ENCODE measurements around the gene PFKFB3.
"Not testable (repeated sequence)": the region's sequence is repeated elsewhere in the genome, so short reads cannot be mapped to it uniquely, and the experiment has no call there.

Gene PFKFB3

GRCh38 chr10:6236349-6237198 lies 33.8 kb downstream of the PFKFB3 start:
- DNase-seq (ENCODE audit: low spot score) = no peak

DNA sequence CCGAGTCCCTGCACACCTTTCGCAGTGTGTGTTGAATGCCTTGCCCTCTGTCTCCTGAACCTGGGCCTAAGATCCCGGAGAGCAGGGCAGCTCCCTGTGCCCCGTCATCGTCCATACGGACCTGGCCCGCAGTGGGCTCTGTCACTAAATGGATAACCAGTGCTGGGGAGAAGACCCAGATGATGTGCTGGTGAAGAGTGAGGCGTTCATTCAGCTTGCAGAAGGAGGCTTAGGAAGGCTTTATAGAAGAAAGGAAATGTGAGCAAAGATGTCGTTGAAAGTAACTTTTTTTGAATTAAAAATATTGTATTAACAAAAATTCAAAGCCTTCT lies 34.4 kb downstream of the PFKFB3 start:
- no peak for DNase-seq (ENCODE audit: low spot score)

DNA sequence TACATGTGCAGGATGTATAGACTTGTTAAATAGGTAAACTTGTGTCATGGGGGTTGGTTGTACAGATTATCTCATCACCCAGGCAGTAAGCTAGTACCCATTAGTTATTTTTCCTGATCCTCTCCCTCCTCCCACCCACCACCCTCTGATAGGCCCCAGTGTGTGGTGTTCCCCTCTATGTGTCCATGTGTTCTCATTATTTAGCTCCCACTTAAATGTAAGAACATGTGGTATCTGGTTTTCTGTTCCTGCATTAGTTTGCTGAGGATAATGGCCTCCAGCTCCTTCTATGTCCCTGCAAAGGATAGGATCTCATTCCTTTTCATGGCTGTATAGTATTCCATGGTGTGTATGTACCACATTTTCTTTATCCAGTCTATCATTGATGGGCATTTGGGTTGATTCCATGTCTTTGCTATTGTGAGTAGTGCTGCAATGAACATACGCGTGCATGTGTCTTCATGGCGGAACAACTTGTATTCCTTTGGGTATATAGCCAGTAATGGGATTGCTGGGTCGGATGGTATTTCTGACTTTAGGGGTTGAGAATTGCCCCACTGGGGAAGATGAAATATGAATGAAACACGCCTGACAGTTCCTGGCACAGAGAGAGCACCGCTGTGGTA lies 36.0 kb downstream of the PFKFB3 start:
- DNase-seq (ENCODE audit: low spot score) = not testable (repeated sequence)

- peak; percentile 10 for DNase-seq (ENCODE audit: low spot score)
Observed at GRCh38 chr10:6239213-6239991, 36.7 kb downstream of the PFKFB3 start.

- DNase-seq (ENCODE audit: low spot score) = no peak
Observed at GRCh38 chr10:6240254-6240653, 37.5 kb downstream of the PFKFB3 start.

DNA sequence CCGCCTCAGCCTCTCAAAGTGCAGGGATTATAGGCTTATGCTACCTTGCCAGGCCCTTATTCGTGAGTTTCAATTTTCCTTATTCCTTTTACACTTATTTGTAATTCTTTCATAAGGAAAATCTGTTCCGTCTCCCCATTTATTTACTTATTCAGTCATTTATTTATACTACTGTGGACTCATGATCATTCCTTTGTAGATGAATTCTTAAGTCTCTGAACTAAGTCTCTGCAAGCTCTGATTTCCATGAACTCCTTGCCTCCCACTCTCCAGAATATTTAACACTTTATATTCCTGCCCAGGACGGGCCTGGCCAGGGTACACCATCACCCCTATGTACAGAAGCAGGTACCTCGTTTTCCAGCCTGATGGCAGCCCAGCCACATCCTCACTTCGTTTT lies 39.4 kb downstream of the PFKFB3 start:
- DNase-seq (ENCODE audit: low spot score) = no peak

GRCh38 chr10:6244510-6244909 lies 41.8 kb downstream of the PFKFB3 start:
- DNase-seq (ENCODE audit: low spot score) = no peak

- DNase-seq (ENCODE audit: low spot score) = no peak
Observed at GRCh38 chr10:6247041-6247712, 44.4 kb downstream of the PFKFB3 start.

GRCh38 chr10:6248908-6249307 lies 46.2 kb downstream of the PFKFB3 start:
- not testable (repeated sequence) for DNase-seq (ENCODE audit: low spot score)

GRCh38 chr10:6249698-6250097 lies 47.0 kb downstream of the PFKFB3 start:
- no peak for DNase-seq (ENCODE audit: low spot score)

- DNase-seq (ENCODE audit: low spot score) = no peak
Observed at GRCh38 chr10:6250745-6251144, 48.0 kb downstream of the PFKFB3 start.

GRCh38 chr10:6254201-6254600 lies 51.5 kb downstream of the PFKFB3 start:
- DNase-seq (ENCODE audit: low spot score) = no peak

DNA sequence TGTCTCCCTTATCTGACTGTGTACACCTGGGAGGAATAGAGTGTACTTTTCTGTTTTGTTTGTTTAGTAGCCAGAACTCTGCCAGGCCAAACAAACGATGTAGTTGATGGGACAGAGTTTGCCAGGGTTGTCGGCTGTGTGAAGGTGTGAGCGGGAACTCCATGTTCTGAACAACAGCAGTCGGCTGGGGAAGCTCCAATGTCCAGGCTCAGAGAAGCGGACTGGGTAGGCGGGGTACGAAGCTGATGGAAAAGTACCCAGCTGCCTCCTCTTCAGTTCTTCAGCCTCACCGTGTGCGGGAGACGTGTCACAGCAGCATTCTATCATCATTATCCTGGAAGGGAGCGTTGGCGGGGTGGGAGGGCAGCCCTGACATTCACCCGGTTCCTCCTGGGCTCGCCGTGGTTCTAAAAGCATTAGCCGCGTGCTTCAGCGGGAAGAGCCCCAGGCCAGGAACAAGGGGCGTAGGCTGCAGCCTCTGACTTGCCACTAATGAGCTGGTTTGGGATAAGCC lies 52.9 kb downstream of the PFKFB3 start:
- DNase-seq (ENCODE audit: low spot score) = no peak

DNA sequence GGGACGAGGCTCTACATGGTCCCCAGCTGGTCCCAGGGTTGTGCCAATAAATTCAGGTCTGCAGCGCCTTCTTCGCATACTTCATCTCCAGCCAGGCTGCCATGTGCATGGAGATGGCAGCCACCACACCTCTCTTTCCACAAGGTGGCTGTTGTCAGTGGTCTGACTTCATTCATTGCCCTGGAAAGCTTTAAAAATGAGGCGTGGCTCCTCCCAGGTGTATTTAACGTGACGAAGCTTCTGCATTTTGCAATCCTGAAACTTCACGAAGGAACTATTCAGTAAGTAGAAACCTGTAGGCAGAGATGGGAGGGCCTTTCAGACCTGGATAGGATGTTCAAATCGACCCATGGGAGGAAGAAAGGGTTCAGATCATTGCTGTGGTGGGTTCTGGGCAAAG lies 53.7 kb downstream of the PFKFB3 start:
- DNase-seq (ENCODE audit: low spot score) = no peak

DNA sequence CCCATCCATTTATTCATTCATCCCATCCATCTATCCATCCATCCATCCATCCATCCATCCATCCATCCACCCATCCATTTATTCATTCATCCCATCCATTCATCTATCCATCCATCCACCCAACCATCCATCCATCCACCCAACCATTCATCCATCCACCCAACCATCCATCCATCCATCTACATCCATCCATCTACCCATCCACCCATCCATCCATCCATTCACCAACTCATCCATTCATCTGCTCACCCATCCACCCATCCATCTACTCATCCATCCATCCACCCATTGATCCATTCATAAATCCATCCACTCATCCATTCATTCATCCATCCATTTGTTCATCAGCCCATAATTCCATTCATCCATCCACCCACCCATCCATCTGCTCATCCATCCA lies 56.4 kb downstream of the PFKFB3 start:
- DNase-seq (ENCODE audit: low spot score) = no peak

DNA sequence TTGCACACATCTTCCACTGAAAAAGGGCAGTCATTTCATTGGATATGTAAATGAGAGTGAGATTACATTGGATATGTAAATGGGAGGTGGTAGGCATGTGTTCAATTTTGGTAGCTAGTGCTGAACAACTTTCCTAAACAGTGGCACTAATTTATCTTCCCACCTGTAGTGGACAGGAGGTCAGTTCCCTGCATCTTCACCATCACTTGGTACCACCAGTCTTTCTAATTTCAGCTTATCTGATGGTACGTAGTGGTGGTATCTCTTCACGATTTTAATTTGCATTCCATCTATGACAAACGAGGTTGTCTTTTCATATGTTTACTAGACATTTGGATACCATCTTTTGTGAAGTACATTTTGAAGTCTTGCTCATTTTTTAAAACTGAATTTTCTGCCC lies 58.1 kb downstream of the PFKFB3 start:
- no peak for DNase-seq (ENCODE audit: low spot score)

DNA sequence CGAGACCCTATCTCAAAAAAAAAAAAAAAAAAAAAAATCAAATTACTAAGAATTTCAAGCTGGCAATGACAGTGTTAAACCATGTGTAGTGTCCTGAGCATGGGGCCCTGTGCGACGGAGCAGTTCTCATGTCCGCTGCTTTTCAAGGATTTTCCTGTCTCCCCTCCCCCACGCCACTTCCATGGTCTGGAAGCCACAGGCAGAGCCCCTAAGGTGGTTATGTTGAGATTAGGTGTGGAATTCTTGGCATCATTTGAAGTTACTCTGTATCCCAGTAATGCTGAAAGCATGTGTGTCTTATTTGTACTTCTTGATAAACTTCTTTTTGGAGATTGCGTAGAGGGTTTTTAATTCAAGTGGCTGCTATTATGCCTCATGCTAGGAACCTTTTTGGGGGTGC lies 65.2 kb downstream of the PFKFB3 start:
- DNase-seq (ENCODE audit: low spot score) = no peak

DNA sequence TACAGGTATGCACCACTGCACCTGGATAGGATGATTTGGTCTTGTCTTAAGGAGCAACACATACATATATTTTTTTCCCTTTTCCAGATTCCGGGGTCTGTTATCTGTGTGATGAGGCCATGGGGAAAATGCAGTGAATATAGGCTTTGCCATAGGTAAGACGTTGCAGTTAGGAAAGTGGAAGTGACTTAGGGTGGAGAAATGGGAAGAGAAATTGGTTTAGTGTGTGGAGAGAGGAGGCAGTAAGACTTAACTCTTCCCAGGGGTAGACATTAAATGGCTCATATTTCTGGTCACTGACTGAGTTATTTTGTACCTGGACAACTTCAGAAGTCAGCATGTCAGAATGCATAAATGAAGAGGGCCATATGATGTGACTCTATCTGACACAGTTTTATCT lies 66.7 kb downstream of the PFKFB3 start:
- DNase-seq (ENCODE audit: low spot score) = no peak

DNA sequence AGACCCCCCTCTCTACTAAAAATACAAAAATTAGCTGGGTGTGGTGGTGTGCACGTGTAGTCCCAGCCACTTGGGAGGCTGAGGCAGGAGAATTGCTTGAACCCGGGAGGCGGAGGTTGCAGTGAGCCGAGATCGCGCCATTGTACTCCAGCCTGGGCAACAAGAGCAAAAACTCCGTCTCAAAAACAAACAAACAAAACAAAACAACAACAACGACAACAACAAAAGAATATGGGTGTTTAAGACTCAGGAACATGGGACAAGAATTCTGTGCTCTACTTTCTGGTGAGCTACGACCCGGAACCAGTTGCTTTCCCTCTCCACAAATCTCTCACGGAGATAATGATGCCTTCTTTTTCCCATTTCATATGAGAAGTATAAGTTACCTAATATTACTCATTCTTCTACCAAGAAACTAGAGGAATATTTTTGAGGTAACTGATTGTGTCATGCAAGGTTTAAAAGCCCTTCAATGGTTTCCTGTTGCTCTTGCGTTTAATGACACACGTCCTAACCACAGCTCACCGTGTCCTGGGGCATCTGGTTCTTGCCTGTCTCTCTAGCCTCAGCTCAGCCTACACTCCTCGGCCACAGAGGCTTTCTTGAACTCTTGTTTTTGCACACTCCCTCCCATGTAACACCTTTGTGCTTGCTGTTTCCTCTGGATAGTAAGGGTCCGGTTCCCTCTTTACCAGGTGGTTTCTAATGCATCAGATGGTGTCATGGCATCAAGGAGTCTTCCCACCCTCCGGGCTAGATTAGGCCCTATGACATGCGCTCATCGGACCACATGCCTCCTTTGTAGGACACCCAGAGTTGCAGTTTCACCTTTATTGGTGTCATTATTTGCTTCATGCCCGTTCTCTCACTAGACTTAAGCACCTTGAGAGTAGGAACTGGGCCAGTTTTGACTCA lies 67.5 kb downstream of the PFKFB3 start:
- DNase-seq (ENCODE audit: low spot score) = no peak

DNA sequence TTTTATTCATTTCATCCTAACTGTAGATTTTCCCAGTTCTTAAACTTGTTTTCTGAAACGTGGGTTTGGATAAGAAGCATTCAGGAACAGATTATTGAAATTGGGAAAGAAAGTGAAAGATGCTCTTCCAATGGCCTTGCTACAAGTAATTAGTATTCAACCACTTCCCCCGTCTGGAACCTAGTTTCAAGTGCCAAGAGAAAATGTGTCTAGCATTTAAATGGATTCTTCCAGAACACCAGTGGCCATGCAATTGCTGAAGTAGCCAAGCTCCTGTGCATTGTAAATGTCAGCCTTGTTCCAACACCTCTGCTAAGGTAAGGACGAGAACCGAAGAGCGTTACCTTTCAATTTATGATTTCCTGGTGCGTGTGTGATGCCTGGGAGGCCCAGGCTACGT lies 68.2 kb downstream of the PFKFB3 start:
- DNase-seq (ENCODE audit: low spot score) = no peak

DNA sequence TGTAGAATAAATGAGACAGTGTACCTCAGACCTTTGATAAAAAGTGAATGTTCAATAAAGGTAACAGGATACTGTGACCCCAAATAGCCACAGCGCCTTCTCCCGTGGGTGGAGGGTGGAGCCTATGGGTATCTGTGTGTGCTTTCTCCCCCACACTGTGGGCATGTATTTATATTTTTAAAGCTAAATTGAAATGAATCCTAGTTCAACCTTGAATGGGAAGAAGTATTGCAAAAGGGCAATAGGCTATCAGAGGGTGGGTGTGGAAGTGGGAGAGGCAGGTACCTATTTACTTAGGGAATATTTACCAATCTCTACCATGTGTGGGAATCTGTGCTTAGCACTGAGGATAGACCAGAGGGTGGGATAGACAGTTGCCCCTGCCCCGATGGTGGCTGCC lies 68.9 kb downstream of the PFKFB3 start:
- no peak for DNase-seq (ENCODE audit: low spot score)
